Glomerular visceral epithelial cell (primary cell): Measurements from ENCODE around the gene PEX11G.
"Not testable (repeated sequence)": the region's sequence is repeated elsewhere in the genome, so short reads cannot be mapped to it uniquely, and the experiment has no call there.

Experiments used
- DNase-seq: peaks from one replicate; pipeline ENCODE4 v3.0.0-alpha.2; 2016; ENCODE audit errors: extremely low spot score

The PEX11G gene

DNA sequence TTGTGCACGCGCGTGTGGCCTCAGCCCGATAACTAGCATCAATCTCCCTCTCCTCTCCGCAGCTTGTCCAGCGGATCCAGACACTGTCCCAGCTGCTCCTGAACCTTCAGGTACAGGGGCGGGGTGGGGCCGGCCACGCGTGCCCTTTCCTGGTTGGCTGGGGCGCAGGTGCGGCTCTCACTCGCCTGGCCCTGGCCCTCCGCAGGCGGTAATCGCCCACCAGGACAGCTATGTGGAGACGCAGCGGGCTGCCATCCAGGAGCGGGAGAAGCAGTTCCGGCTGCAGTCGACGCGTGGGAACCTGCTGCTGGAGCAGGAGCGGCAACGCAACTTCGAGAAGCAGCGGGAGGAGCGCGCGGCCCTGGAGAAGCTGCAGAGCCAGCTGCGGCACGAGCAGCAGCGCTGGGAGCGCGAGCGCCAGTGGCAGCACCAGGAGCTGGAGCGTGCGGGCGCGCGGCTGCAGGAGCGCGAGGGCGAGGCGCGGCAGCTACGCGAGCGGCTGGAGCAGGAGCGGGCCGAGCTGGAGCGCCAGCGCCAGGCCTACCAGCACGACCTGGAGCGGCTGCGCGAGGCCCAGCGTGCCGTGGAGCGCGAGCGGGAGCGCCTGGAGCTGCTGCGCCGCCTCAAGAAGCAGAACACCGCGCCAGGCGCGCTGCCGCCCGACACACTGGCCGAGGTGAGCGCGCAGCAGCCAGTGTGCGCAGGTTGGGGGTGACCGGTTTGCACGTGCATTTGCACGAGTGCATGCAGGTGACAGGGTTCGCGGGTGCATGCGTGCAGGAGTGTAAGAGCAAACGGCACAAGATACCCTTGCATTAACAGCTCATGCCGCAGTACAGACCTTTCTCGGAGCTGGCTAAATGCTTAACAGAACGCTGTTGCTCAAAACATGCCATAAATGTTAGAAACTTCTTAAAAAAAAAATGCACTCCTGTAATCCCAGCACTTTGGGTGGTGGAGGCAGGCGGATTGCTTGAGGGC lies 21.5 kb downstream of the PEX11G start:
- DNase-seq, result no peak

DNA sequence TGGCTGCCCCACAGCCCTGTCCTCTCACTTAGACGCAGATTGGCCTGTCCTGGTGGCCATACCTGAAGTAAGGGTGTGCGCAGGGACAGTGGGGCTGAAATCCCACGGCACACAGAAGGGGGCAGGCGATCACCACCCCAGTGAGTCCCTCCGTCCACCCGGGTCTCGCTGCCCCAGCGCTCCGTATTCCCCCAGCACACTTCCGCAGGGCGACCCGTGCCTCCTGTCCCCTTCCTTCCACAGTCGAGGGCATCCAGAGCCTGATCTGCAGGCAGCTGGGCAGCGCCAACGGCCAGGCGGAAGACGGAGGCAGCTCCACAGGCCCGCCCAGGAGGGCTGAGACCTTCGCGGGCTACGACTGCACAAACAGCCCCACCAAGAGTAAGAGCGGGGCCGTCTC lies 25.3 kb downstream of the PEX11G start:
- DNase-seq, result no peak

DNA sequence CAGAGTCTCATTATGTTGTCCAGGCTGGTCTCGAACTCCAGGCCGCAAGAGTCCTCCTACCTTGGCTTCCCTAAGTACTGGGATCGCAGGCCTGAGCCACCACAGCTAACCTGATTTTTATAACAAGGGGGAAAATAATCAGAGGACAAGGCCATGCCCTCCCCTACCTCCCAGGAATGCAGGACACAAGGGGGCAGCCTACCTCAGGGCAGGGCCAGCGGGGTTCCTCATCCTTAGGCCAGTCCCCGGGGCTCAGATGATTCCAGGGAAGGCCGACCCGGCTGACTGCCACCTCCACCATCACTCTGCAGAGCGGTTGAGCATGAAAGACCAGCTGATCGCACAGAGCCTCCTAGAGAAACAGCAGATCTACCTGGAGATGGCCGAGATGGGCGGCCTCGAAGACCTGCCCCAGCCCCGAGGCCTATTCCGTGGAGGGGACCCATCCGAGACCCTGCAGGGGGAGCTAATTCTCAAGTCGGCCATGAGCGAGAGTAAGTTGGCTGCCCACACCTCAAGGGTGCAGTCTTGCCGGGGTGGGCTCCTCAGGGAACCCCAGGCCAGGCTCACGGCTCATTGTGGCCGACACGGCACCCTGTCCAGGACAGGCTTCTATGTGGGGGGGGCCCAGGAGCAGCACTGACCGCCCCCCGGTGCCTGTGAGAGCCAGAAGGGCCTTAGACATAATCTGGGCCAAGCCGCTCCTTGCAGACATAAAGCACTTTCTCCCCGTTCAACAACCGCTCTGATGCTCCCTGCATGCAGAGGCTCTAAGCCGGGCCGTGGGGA lies 26.8 kb downstream of the PEX11G start:
- no peak for DNase-seq

DNA sequence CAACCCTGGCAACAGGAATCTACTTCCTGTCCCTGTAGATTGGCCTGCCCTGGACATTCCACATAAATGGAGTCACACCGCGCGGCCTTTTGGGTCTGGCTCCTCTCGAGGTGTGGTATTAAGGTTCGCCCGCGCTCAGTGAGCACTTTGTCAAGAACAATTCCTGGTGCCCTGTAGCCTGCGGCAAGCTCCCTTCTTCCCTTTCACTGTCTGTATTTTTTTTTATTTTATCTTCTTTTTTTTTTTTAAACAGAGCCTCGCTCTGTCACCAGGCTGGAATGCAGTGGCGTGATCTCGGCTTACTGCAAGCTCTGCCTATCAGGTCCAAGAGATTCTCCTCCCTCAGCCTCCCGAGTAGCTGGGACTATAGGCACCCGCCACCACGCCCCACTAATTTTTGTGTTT lies 28.3 kb downstream of the PEX11G start:
- DNase-seq, result peak; percentile 20

DNA sequence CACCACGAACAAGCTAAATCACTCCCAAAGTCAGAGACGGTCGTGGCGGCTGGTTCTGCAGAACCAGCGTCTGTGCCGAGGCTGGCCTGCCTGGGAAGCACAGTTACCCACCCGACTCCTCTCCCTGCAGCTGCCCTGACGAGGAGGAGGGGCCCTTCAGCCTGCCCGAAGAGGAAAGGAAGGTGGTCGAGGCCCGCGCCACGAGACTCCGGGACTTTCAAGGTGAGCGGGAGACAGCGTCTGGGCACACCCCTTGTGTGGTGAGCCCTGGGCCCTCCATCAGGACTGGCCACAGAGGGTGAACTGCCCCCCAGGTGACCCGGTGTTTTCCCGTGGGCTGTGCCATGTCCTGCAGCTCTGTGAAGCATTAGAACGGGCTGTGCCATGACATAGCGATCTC lies 29.1 kb downstream of the PEX11G start:
- no peak for DNase-seq

DNA sequence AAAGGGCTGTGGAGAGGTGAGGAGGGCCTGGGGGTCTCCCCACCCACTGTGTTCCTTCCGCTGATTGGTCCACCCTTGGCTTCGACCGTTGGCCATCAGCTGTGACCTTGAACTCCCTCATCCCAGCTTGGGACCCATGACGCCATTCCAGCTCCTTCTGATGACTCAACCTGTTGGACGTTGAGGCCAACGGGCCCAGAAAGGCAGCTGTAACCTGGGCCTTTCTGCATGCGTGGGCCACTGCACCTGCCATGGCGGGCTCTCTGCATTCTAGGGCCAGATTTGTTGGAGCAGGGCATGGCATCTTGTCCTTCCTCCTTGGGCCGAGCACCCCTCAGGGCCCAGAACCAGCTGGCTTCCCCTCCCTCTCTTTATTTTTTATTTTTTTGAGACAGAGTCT lies 30.2 kb downstream of the PEX11G start:
- no peak for DNase-seq

DNA sequence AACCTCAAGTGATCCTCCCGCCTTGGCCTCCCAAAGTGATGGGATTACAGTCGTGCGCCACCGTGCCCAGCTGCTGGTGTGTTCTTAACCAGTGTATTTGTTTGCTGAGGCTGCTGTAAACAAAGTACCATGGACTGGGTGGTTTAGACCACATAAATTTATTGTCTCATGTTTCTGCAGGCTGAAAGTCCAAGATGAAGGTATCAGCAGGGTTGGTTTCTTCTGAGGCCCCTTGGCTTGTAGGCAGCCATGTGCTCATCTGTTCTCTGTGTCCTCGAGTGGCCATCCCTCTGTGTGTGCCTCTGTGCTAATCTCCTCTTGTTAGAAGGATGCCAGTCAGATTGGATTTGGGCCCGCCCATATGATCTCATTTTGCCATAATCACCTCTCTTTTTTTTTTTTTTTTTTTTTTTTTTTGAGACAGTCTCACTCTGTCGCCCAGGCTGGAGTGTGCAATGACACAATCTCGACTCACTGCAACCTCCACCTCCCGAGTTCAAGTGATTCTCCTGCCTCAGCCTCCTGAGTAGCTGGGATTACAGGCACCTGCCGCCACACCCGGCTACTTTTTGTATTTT lies 31.8 kb downstream of the PEX11G start:
- peak; percentile 11 for DNase-seq

DNA sequence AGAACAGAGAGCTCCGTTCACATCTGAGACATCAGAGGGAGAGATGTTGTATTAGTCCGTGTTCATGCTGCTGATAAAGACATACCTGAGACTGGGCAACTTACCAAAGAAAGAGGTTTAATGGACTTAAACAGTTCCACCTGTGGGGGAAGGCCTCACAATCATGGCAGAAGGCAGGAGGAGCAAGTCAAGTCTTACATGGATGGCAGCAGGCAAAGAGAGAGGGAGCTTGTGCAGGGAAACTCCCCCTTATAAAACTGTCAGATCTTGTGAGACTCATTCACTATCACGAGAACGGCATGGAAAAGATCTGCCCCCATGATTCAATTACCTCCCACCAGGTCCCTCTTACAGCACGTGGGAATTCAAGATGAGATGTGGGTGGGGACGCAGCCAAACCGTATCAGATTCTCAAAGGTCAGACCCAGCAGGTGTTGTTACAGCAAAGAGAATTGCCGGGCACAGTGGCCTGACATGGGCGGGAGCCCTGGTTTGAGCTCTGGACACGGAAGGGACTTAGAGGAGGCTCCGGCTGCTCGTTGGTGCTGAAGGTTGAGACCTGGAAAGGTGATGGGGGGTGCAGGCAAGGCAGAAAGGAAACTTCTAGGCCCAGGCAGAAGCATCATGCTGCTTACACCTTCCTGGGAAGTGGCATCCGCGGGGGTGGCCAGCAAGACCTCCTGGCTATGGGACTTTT lies 33.1 kb downstream of the PEX11G start:
- DNase-seq, result no peak

DNA sequence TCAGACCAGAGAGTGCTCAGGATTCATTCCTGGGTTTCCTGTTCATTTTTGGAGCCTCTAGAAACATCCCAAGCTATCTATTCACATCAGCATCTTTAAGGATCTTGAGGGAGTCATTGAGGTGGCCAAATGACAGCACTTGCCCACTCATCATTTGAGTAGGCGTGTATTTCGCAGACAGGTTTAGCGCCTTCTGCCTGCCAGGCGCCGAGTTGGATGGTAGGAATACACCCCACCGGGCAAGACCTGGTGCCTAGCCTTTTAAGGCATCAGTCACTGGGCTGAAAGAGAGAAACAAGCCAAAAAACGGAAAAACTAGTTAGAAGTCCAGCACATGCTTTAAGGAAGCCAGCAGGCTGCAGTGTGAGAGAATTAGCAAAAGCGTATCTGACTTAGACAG lies 33.8 kb downstream of the PEX11G start:
- DNase-seq, result no peak

DNA sequence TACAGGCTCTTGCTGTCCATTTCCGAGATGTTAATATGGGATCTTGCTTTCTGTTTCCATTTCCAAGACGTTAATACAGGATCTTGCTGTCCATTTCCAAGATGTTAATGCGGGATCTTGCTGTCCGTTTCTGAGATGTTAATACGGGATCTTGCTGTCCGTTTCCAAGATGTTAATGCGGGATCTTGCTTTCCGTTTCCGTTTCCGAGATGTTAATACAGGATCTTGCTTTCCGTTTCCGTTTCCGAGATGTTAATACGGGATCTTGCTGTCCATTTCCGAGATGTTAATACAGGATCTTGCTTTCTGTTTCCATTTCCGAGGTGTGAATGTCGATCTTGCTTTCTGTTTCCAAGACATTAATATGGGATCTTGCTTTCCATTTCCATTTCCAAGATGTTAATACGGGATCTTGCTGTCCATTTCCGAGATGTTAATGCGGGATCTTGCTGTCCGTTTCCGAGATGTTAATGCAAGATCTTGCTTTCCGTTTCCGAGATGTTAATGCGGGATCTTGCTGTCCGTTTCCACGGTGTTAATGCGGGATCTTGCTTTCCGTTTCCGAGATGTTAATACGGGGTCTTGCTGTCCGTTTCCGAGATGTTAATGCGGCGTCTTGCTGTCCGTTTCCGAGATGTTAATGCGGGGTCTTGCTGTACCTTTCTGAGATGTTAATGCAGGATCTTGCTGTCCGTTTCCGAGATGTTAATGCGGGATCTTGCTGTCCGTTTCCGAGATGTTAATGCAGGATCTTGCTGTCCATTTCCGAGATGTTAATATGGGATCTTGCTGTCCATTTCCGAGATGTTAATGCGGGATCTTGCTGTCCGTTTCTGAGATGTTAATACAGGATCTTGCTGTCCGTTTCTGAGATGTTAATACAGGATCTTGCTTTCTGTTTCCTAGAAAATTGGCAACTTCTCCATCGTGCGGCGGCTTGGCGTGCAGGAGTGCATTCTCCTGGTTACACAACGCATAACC lies 38.3 kb downstream of the PEX11G start:
- DNase-seq, result peak; percentile 40

DNA sequence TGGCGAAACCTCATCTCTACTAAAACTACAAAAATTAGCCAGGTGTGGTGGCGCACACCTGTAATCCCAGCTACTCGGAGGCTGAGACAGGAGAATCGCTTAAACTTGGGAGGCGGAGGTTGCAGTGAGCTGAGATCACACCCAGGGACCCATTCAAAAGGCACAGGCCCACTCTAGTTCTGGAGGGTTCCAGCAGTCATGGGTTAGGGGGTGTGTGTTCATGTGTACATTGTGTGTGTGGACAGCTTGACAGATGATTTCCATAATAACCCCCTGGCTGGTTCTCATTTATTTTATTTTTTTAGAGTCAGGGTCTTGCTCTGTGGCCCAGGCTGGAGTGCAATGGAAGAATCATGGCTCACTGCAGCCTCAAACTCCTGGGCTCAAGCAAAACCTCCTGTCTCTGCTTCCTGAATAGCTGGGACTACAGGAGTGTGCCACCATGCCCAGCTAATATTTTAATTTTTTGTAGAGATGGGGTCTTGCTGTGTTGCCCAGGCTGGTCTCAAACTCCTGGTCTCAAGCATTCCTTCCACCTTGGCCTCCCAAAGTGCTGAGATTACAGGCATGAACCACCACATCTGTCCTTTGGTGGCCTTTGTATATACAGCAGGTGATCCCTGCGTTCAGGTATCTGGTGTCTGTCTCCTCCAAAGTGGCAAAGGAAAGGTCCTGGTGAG lies 39.3 kb downstream of the PEX11G start:
- DNase-seq, result not testable (repeated sequence)

DNA sequence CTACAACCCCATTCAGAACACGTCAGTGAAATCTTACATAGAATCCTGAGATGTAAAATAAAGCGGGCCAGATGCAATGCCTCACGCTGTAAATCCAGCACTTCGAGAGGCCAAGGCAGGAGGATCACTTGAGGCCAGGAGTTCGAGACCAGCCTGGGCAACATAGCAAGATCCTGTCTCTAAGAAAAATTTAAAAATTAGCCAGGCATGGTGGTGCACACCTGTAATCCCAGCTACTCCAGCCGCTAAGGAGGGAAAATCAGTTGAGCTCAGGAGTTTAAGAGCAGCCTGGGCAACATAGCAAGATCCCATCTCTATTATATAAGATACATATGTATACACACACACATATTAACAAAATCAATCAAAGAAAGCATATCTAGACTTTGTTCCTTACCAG lies 41.2 kb downstream of the PEX11G start:
- DNase-seq, result no peak

DNA sequence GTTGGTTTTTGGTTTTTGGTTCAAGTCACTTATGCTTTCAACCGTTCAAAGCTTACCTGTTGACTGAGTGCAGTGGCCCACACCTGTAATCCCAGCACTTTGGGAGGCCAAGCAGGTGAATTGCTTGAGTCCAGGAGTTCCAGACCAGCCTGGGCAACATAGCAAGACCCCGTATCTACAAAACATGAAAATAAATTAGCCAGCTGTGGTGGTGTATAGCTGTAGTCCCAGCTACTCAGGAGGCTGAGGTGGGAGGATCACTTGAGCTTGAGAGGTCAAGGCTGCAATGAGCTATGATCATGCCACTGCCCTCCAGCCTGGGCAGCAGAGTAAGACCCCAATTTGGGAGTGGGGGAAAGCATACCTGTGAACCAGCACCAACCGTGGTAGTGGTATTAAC lies 43.7 kb downstream of the PEX11G start:
- no peak for DNase-seq

DNA sequence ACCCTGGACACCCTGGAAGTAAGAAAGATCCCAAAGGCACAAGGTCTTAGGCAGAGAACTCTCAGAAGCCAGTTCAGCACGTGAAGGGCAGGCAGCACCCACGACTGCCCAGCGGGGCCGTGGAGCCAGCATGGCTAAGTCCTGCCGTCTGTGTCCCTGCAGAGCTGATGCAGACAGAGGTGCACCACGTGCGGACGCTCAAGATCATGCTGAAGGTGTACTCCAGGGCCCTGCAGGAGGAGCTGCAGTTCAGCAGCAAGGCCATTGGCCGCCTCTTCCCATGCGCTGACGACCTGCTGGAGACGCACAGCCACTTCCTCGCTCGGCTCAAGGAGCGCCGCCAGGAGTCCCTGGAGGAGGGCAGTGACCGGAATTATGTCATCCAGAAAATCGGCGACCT lies 44.8 kb downstream of the PEX11G start:
- DNase-seq, result no peak

DNA sequence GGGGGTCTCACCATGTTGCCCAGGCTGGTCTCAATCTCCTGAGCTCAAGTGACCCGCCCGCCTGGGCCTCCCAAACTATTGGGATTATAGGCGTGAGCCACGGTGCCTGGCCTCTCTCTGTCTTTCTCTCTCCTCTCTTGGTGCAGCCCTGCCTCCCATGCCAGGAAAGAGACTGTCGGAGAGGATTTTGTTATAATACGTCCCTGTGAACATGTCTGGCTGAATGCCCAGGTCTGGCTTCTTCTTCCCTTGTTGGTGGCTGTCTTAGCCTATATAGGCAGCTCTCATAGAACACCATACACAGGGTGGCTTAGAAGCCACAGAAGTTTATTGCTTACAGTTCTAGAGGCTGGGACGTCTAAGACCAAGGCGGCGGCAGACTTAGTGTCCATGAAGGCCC lies 46.4 kb downstream of the PEX11G start:
- no peak for DNase-seq

DNA sequence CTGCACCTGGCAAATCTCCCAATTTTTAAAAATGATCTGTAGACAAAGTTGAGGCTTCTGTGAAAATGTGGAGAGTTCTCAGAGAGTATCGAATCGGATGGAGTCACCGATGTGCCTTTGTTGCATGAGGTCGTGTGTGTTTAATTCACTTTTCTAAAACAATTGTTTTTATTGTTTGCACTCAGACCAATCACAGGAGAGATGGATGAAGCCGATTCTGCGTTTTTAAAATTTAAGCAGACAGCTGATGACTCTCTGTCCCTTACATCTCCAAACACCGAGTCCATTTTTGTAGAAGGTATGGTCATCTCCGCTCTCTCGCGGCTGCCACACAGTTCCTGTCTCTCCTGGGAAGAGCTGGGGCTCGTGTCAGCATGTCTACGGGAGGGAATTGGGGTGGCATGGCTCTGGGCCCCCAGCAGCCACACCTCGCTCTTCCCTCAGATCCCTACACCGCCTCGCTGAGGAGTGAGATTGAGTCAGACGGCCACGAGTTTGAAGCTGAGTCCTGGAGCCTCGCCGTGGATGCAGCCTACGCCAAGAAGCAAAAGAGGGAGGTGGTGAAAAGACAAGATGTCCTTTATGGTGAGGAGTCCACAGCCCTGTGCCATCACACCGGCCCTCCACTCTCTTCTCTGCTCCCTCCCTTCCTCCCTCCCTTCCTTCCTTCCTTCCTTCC lies 47.2 kb downstream of the PEX11G start:
- DNase-seq, result no peak

DNA sequence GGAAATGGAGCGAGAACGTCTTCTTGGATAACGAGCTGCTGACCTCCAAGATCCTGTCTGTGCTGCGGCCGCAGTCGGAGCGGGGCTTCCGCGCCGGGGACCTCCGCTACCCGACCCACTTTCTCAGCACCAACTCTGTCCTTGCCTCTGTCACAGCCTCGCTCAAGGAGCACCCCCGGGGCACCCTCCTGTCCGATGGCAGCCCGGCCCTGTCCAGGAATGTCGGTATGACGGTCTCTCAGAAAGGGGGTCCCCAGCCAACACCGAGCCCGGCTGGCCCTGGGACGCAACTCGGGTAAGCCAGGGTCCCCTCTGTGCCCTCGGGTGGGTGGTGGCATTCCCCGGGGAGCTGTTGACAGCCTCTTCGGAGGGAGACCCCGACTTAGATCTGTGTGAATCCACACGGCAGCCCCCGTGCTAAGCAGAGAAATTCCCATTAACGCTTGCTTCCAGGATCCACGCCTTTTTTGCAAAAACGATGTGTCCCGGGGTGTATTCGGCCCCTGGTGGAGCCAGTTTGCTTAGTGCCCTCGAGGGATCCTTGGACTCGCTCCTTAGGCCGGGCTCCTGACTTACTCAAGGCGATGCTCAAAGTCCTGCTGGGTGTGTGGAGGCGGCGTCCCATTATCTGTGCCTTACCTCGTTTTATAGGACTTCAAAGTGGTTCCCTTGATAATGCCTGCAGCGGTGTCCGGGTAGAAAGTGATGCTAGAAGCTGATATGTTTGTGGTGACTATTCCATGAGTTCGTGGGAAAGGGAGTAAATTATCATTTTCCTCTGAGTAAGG lies 48.5 kb downstream of the PEX11G start:
- DNase-seq, result no peak

DNA sequence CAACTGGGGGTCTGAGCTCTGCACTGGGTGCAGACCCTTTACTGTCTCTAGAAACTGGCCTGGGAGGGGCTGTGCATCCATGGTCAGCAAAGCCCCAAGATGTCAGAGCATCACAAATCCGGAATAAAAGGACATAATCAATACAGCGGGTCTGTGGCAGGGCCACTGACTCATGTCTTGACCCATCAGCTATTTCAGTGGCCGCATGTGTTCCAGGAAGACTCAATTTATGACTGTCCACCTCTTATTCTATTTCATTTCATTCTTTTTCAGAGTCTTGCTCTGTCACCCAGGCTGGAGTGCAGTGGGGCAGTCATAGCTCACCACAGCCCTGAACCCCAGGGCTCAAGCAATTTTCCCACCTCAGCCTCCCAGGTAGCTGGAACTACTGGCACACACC lies 53.2 kb downstream of the PEX11G start:
- no peak for DNase-seq

DNA sequence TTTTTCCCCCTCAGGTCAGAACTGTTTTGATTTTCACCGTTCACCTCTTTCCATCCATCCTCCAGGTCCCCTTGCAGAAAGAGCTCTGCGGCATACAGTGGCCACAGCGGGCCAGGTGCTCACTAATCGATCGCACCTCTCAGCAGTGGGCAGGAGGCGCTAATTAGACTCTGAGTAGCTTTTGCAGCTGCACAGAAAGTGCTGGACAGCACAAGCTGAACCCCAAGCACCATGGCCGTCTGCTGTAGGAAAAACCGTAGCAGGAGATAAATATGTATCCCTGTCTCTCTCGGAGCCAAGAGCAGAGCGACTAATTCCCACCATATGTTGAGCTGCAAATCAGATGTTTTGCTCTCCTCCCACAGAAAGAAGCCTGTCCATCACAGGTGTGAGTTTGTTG lies 54.4 kb downstream of the PEX11G start:
- DNase-seq, result no peak
